Measurements from ENCODE around the gene TMEM140. TPM values are rescaled to one million over a fixed set of nuclear protein-coding genes. Genes with fewer than 3 reads are reported as not detected.

TMEM140 gene
- total RNA-seq, 4 donors from 2014 or later = 4.8 to 36.3 (median 28.9) TPM

- intact Hi-C loops (cut with DNase I; ENCODE audit: low total_unique reads) (no loop called here), in situ Hi-C loops (cut with MboI; ENCODE audit: low pct_ligation_motif_present in 1 of 4, low pct_unique_long_range_greater_than_20kb in 1 of 4, low sequenced_read_pairs in 3 of 4) (loop anchor here in 1 of 4 donors (25.0 kb wide), 1 partner anchor 517 kb away; no protein-coding TSS in a partner anchor)
- DNase-seq = no peak
- Histone ChIP-seq H3K27me3 (no peaks in the 10 kb centered on the region), H3K27ac (no peak overlapping the region), H3K9me3 (peaks cover 21 to 30% of the 10 kb centered on the region in 2 donors), H3K4me3 (no peak overlapping the region), H3K36me3 (peaks cover 0 to 6% (median 0%) of the 10 kb centered on the region in 4 donors), H3K4me1 (no peaks in the 10 kb centered on the region)
- no peak for TF ChIP-seq POLR2AphosphoS5 (IDR thresholded peaks at IDR 0.05)
- TF ChIP-seq POLR2A (IDR thresholded peaks at IDR 0.05) = no peak
- no peak for TF ChIP-seq CTCF (IDR thresholded peaks at IDR 0.05)
- TF ChIP-seq EP300 (IDR thresholded peaks at IDR 0.05; ENCODE audit: low read depth) = no peak
- 88 to 100% methylated on average over 1 to 8 of the region's 8 CpGs for WGBS, 2 donors (ENCODE audit: low coverage in 1 of 2)
Observed at GRCh38 chr7:135179321-135179925, 31.6 kb downstream of the TMEM140 start.

DNA sequence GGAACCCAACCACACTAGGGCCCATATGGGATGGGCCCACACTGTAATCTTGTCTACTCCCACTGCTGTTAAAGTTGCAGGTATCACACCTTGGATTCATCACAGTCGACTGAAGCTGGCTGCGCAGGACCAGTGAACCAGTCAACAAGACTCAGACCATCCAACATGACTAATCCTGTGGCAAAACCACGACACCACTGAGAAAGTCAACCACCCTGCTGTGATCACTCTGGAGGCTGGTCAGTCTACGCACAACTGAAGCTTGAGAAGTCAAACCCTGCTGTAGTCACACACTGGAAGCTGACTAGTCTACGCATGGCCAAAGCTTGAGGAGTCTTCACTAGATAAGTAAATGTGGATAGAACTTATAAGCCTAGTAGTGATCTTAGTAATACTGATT is 32.2 kb downstream of the TMEM140 start:
- H3K27me3 ChIP-seq = no peaks in the 10 kb centered on the region
- 80 to 91% methylated on average over 1 to 5 of the region's 5 CpGs for WGBS, 2 donors (ENCODE audit: low coverage in 1 of 2)
- H3K27ac ChIP-seq = no peak overlapping the region
- intact Hi-C loops (cut with DNase I; ENCODE audit: low total_unique reads) = no loop called here
- H3K4me3 ChIP-seq = no peak overlapping the region
- H3K4me1 ChIP-seq = no peaks in the 10 kb centered on the region
- peaks cover 0 to 6% (median 0%) of the 10 kb centered on the region in 4 donors for H3K36me3 ChIP-seq
- in situ Hi-C loops (cut with MboI; ENCODE audit: low pct_ligation_motif_present in 1 of 4, low pct_unique_long_range_greater_than_20kb in 1 of 4, low sequenced_read_pairs in 3 of 4) = loop anchor here in 1 of 4 donors (25.0 kb wide), 1 partner anchor 518 kb away; no protein-coding TSS in a partner anchor
- H3K9me3 ChIP-seq = peaks cover 21 to 30% of the 10 kb centered on the region in 2 donors
- DNase-seq = no peak
- TF ChIP-seq CTCF (IDR thresholded peaks at IDR 0.05) = no peak
- no peak for TF ChIP-seq EP300 (IDR thresholded peaks at IDR 0.05; ENCODE audit: low read depth)
- no peak for TF ChIP-seq POLR2A (IDR thresholded peaks at IDR 0.05)
- TF ChIP-seq POLR2AphosphoS5 (IDR thresholded peaks at IDR 0.05) = no peak

GRCh38 chr7:135181261-135181928 is 33.5 kb downstream of the TMEM140 start:
- Histone ChIP-seq H3K27ac (no peak overlapping the region), H3K9me3 (peaks cover 21 to 30% of the 10 kb centered on the region in 2 donors), H3K4me1 (no peaks in the 10 kb centered on the region), H3K4me3 (no peak overlapping the region), H3K27me3 (no peaks in the 10 kb centered on the region), H3K36me3 (peaks cover 0 to 13% (median 0%) of the 10 kb centered on the region in 4 donors)
- TF ChIP-seq POLR2A (IDR thresholded peaks at IDR 0.05) (no peak), CTCF (IDR thresholded peaks at IDR 0.05) (no peak), EP300 (IDR thresholded peaks at IDR 0.05; ENCODE audit: low read depth) (no peak)
- in situ Hi-C loops (cut with MboI; ENCODE audit: low pct_ligation_motif_present in 1 of 4, low pct_unique_long_range_greater_than_20kb in 1 of 4, low sequenced_read_pairs in 3 of 4) (loop anchor here in 1 of 4 donors (25.0 kb wide), 1 partner anchor 519 kb away; no protein-coding TSS in a partner anchor), intact Hi-C loops (cut with DNase I; ENCODE audit: low total_unique reads) (no loop called here)
- no peak for DNase-seq
- 75 to 89% methylated on average over 3 of the region's 3 CpGs for WGBS, 2 donors (ENCODE audit: low coverage in 1 of 2)

DNA sequence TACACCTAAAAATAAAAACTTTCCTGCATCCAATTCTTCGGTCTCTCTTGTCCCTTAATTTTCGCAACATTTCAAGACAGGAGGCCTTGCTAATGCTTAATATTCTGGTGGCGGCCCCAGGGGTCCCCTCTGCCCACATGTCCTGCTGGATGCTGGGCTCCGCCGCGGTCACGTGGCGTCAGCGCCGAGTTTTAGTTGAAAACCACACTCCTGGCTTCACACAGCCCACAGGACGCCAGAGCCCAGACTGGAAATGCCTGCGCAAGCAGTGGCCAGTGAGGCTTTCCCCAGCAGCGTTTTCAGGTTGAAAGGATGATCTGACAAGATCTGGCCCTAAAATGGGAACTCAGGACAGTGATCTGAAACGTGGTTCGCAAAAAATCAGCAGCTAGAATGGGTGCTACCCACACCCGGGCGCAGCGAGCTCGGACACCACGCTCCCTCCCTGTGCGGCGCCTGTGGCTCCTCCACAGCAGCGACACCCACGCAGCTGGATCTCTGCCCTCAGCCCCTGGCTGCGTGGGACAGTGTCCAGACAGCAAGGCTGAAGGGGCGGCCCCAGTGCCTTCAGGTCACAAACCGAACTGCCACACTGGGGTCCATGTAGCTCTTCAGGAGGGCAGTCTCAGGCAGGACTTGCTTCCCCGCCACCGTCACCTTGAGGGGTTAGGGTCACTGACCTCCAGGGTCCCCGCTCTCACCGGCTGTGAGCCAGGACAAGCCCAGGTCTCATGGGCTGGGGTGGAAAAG is 34.2 kb downstream of the TMEM140 start:
- DNase-seq = no peak
- H3K36me3 ChIP-seq = peaks cover 0 to 13% (median 1%) of the 10 kb centered on the region in 4 donors
- in situ Hi-C loops (cut with MboI; ENCODE audit: low pct_ligation_motif_present in 1 of 4, low pct_unique_long_range_greater_than_20kb in 1 of 4, low sequenced_read_pairs in 3 of 4) (loop anchor here in 1 of 4 donors (25.0 kb wide), 1 partner anchor 520 kb away; no protein-coding TSS in a partner anchor), intact Hi-C loops (cut with DNase I; ENCODE audit: low total_unique reads) (no loop called here)
- 86 to 99% methylated on average over 2 to 31 of the region's 31 CpGs for WGBS, 2 donors (ENCODE audit: low coverage in 1 of 2)
- TF ChIP-seq EP300 (IDR thresholded peaks at IDR 0.05; ENCODE audit: low read depth) = no peak
- TF ChIP-seq CTCF (IDR thresholded peaks at IDR 0.05) = no peak
- no peak for TF ChIP-seq POLR2A (IDR thresholded peaks at IDR 0.05)
- TF ChIP-seq POLR2AphosphoS5 (IDR thresholded peaks at IDR 0.05) = no peak
- H3K27me3 ChIP-seq = no peaks in the 10 kb centered on the region
- H3K9me3 ChIP-seq = peaks cover 21 to 30% of the 10 kb centered on the region in 2 donors
- no peak overlapping the region for H3K4me3 ChIP-seq
- H3K27ac ChIP-seq = no peak overlapping the region
- no peaks in the 10 kb centered on the region for H3K4me1 ChIP-seq
